B cell (primary cell): ENCODE results near the gene CFAP210. TPM values are rescaled to one million over a fixed set of nuclear protein-coding genes. Genes with fewer than 3 reads are reported as not detected.
"Not testable (repeated sequence)": the region's sequence is repeated elsewhere in the genome, so short reads cannot be mapped to it uniquely, and the experiment has no call there.

Source experiments
- ATAC-seq: fragments of 200-7000 bp; cut with Tn5 transposase; one replicate; pipeline ENCODE4 v1.10.0; 2021; ENCODE audit warnings: low read depth, mild to moderate bottlenecking, moderate number of reproducible peaks, moderate library complexity
- CTCF ChIA-PET: fragments of 350-600 bp; sonication (Branson Sonifier 250); formaldehyde crosslinking; loops from one replicate; lab custom pipeline; 2021; ENCODE audit warnings: antibody characterized with exemption, inconsistent platforms; lab: Charles Lee
- POLR2A ChIA-PET: fragments of 350-600 bp; sonication (Branson Sonifier 250); formaldehyde crosslinking; loops from one replicate; lab custom pipeline; 2021; ENCODE audit warnings: antibody characterized with exemption; lab: Charles Lee
- DNase-seq: peaks from one replicate; pipeline ENCODE4 v3.0.0; 2013
- H2AFZ ChIP-seq: 2 replicates; pipeline ENCODE4 v1.6.1; 2012; ENCODE audit warnings: mild to moderate bottlenecking, low read depth, low read length; ENCODE audit not compliant: insufficient read depth, poor library complexity, severe bottlenecking
- H3K27ac ChIP-seq, 2 donors: 1 replicate in 1 of 2; 2 replicates in 1 of 2; pipeline ENCODE4 v1.5.1; 2012 to 2013; ENCODE audit warnings: low read length in 2 of 2, mild to moderate bottlenecking in 2 of 2, moderate library complexity in 1 of 2
- H3K27me3 ChIP-seq, 4 experiments: fragments of 200-600 bp in 1 of 4; sonication (generic) in 1 of 4; replicated peaks in 1 of 4; 1 replicate in 2 of 4; 2 replicates in 2 of 4; pipeline versions ENCODE4 v1.6.1 to v1.7.0; 2013 to 2016; ENCODE audit warnings: low read length in 3 of 4, mild to moderate bottlenecking in 2 of 4, mixed read lengths in 1 of 4, moderate library complexity in 1 of 4; ENCODE audit not compliant: insufficient read depth in 4 of 4, control insufficient read depth in 3 of 4; ENCODE audit errors: control extremely low read depth in 1 of 4
- H3K36me3 ChIP-seq, 2 experiments: replicated peaks in 1 of 2; 1 replicate in 1 of 2; 2 replicates in 1 of 2; pipeline versions ENCODE4 v1.6.1 to v1.7.1; 2013; ENCODE audit warnings: low read length in 1 of 2; ENCODE audit not compliant: insufficient read depth in 2 of 2, control insufficient read depth in 1 of 2; ENCODE audit errors: control extremely low read depth in 1 of 2, extremely low read depth in 1 of 2
- H3K4me1 ChIP-seq, 2 donors: fragments of 200-600 bp in 1 of 2; sonication (generic) in 1 of 2; 1 replicate in 1 of 2; 2 replicates in 1 of 2; pipeline versions ENCODE4 v1.5.1 to v1.6.1; 2013 to 2017; ENCODE audit warnings: low read length in 2 of 2; ENCODE audit not compliant: control insufficient read depth in 2 of 2, insufficient read depth in 2 of 2
- H3K4me2 ChIP-seq: replicated peaks from 2 replicates; pipeline ENCODE3; 2012; ENCODE audit warnings: mild to moderate bottlenecking, low read depth, low read length; ENCODE audit not compliant: poor library complexity, severe bottlenecking
- H3K4me3 ChIP-seq, 5 experiments: fragments of 200-600 bp in 1 of 5; sonication (generic) in 1 of 5; 1 replicate in 3 of 5; 2 replicates in 2 of 5; pipeline versions ENCODE4 v1.5.1 to v1.7.0; 2011 to 2016; ENCODE audit warnings: low read length in 4 of 5, mild to moderate bottlenecking in 4 of 5, low read depth in 2 of 5, control low read depth in 1 of 5, moderate library complexity in 1 of 5; ENCODE audit not compliant: insufficient read depth in 1 of 5; ENCODE audit errors: control extremely low read depth in 1 of 5, extremely low read depth in 1 of 5
- H3K79me2 ChIP-seq: fragments of 200-600 bp; sonication (generic); one replicate; pipeline ENCODE4 v1.6.0; 2016; ENCODE audit warnings: low read length; ENCODE audit not compliant: control insufficient read depth, insufficient read depth
- H3K9ac ChIP-seq: fragments of 200-600 bp; sonication (generic); 2 replicates; pipeline ENCODE4 v1.6.1; 2017; ENCODE audit warnings: mild to moderate bottlenecking, low read length, moderate library complexity
- H3K9me3 ChIP-seq, 3 donors: one replicate each; pipeline versions ENCODE4 v1.6.1 to v1.7.1; 2013; ENCODE audit warnings: low read length in 2 of 3; ENCODE audit not compliant: control insufficient read depth in 2 of 3, insufficient read depth in 1 of 3; ENCODE audit errors: control extremely low read depth in 1 of 3
- H4K20me1 ChIP-seq: 2 replicates; pipeline ENCODE4 v1.6.0; 2012; ENCODE audit warnings: mild to moderate bottlenecking, low read length; ENCODE audit not compliant: insufficient read depth, control insufficient read depth, poor library complexity, severe bottlenecking
- H3K27ac Mint-ChIP-seq: one replicate; pipeline ENCODE4 v1.8.0; 2021; ENCODE audit warnings: mixed read lengths
- H3K27me3 Mint-ChIP-seq: one replicate; pipeline ENCODE4 v1.8.0; 2021; ENCODE audit warnings: mixed read lengths
- H3K4me1 Mint-ChIP-seq: one replicate; pipeline ENCODE4 v1.8.0; 2021; ENCODE audit warnings: mixed read lengths
- H3K4me3 Mint-ChIP-seq: one replicate; pipeline ENCODE4 v1.8.0; 2021; ENCODE audit warnings: mixed read lengths
- H3K9me3 Mint-ChIP-seq: one replicate; pipeline ENCODE4 v1.8.0; 2022; ENCODE audit warnings: mixed read lengths; ENCODE audit not compliant: insufficient read depth
- CTCF ChIP-seq: fragments of 200-600 bp; IDR thresholded peaks from one replicate; pipeline ENCODE4 v1.8.0; 2022; ENCODE audit warnings: antibody characterized with exemption, mild to moderate bottlenecking
- EZH2 ChIP-seq: IDR thresholded peaks from 2 replicates; pipeline ENCODE4 v1.6.1; 2012; ENCODE audit warnings: borderline replicate concordance, low read depth, mild to moderate bottlenecking, moderate library complexity, low read length; ENCODE audit not compliant: insufficient read depth, poor library complexity, severe bottlenecking
- WGBS: methylation state at CpG from one replicate; pipeline ENCODE4 v1.1.5; 2013; ENCODE audit warnings: missing lambda C conversion rate; ENCODE audit not compliant: insufficient coverage; 5-methylcytosine and 5-hydroxymethylcytosine counted together
- intact Hi-C: fragments of 100-400 bp; cut with micrococcal nuclease; formaldehyde crosslinking; loops from one replicate; pipeline ENCODE4 v1.10.0; 2022
- polyA plus RNA-seq: library from polyadenylated mRNA; depleted of rRNA; stranded (reverse); fragments of >200 nt; gene quantifications from 2 replicates; pipeline ENCODE4 v1.2.3, GENCODE V29; 2012
- total RNA-seq, 2 donors: library from RNA; stranded (reverse); fragments of 120-200 nt in 1 of 2; gene quantifications; 1 replicate in 1 of 2; 2 replicates in 1 of 2; pipeline versions ENCODE4 v1.2.3 to v1.2.4, GENCODE V29; 2013 to 2022

CFAP210 gene
- total and polyA plus RNA-seq, 2 donors (not counting 1 experiment from before 2014, with no cell fraction given): not detected

- H2AFZ ChIP-seq: no peak overlapping the region
- no peak overlapping the region for H3K27ac ChIP-seq
- Mint-ChIP-seq H3K4me3 (no peak overlapping the region), H3K27me3 (peaks cover 22% of the 10 kb centered on the region), H3K9me3 (peaks cover 11% of the 10 kb centered on the region), H3K4me1 (peaks cover 18% of the 10 kb centered on the region), H3K27ac (no peak overlapping the region)
- H3K9ac ChIP-seq: no peak overlapping the region
- no peak for ATAC-seq
- H3K4me1 ChIP-seq: peaks cover 10 to 14% of the 10 kb centered on the region in 2 donors
- H3K9me3 ChIP-seq: peaks cover 3 to 15% (median 11%) of the 10 kb centered on the region in 3 donors
- DNase-seq: no peak
- POLR2A ChIA-PET: no interaction called here
- peaks cover 0 to 12% (median 7%) of the 10 kb centered on the region in 4 experiments for H3K27me3 ChIP-seq
- CTCF ChIA-PET: no interaction called here
- TF ChIP-seq CTCF (no peak), EZH2 (no peak)
- H3K79me2 ChIP-seq: no peaks in the 10 kb centered on the region
- H3K4me2 ChIP-seq: no peak overlapping the region
- H3K4me3 ChIP-seq: no peak overlapping the region
- no peaks in the 10 kb centered on the region for H4K20me1 ChIP-seq
- intact Hi-C loops: loop anchor here (5.0 kb wide), 1 partner anchor 34 kb away; no protein-coding TSS in a partner anchor
- WGBS: 100% methylated on average over 1 of the region's 1 CpG
- no peaks in the 10 kb centered on the region for H3K36me3 ChIP-seq
These were observed 3.2 kb downstream of the CFAP210 start for GRCh38 chr2:169690958-169691357.

- H3K4me1 ChIP-seq, H3K27ac ChIP-seq, H3K4me3 ChIP-seq, H3K27ac Mint-ChIP-seq, H3K79me2 ChIP-seq, H3K4me3 Mint-ChIP-seq, DNase-seq, H3K4me1 Mint-ChIP-seq, H3K36me3 ChIP-seq, H3K9ac ChIP-seq, H3K4me2 ChIP-seq, H4K20me1 ChIP-seq, H2AFZ ChIP-seq, POLR2A ChIA-PET, CTCF ChIA-PET, intact Hi-C loops, ATAC-seq: not testable (repeated sequence)
- Mint-ChIP-seq H3K9me3 (peaks cover 11% of the 10 kb centered on the region), H3K27me3 (peaks cover 18% of the 10 kb centered on the region)
- Histone ChIP-seq H3K27me3 (peaks cover 0 to 12% (median 6%) of the 10 kb centered on the region in 4 experiments), H3K9me3 (peaks cover 3 to 15% (median 11%) of the 10 kb centered on the region in 3 donors)
These were observed 6.3 kb downstream of the CFAP210 start for GRCh38 chr2:169687943-169688342.

- DNase-seq, H3K4me1 Mint-ChIP-seq, H3K27ac Mint-ChIP-seq, H3K27ac ChIP-seq, H3K4me1 ChIP-seq, H4K20me1 ChIP-seq, H3K79me2 ChIP-seq, H3K36me3 ChIP-seq, H2AFZ ChIP-seq, ATAC-seq, CTCF ChIA-PET, H3K4me3 ChIP-seq, H3K9ac ChIP-seq, H3K27me3 ChIP-seq, intact Hi-C loops, POLR2A ChIA-PET, H3K4me3 Mint-ChIP-seq, H3K4me2 ChIP-seq: not testable (repeated sequence)
- WGBS: 50% methylated on average over 1 of the region's 4 CpGs
- H3K9me3 Mint-ChIP-seq: peaks cover 11% of the 10 kb centered on the region
- peaks cover 3 to 14% (median 11%) of the 10 kb centered on the region in 3 donors for H3K9me3 ChIP-seq
- peaks cover 14% of the 10 kb centered on the region for H3K27me3 Mint-ChIP-seq
These were observed 7.4 kb downstream of the CFAP210 start for GRCh38 chr2:169686825-169687224.
